MG63 (cell line): ENCODE data around the gene WFDC10B. TPM values are rescaled to one million over a fixed set of nuclear protein-coding genes. Genes with fewer than 3 reads are reported as not detected.
"Not testable (repeated sequence)": the region's sequence is repeated elsewhere in the genome, so short reads cannot be mapped to it uniquely, and the experiment has no call there.

Source experiments
- DNase-seq: peaks from one replicate; pipeline ENCODE4 v3.0.0-alpha.2; 2020
- H3K27me3 ChIP-seq: fragments of 250-450 bp; sonication (Bioruptor Pico); 2 replicates; pipeline ENCODE4 v1.5.1; 2020; ENCODE audit warnings: mild to moderate bottlenecking, moderate library complexity
- H3K36me3 ChIP-seq: fragments of 250-450 bp; sonication (Bioruptor Pico); 2 replicates; pipeline ENCODE4 v1.5.1; 2020; ENCODE audit warnings: mild to moderate bottlenecking, moderate library complexity
- H3K4me3 ChIP-seq: fragments of 250-450 bp; sonication (Bioruptor Pico); 2 replicates; pipeline ENCODE4 v1.5.1; 2020; ENCODE audit warnings: mild to moderate bottlenecking, moderate library complexity
- H3K9me3 ChIP-seq: fragments of 250-450 bp; sonication (Bioruptor Pico); 2 replicates; pipeline ENCODE4 v1.5.1; 2020; ENCODE audit warnings: mild to moderate bottlenecking, moderate library complexity
- total RNA-seq: library from RNA; depleted of rRNA; stranded (reverse); fragments of >200 nt; shearing (Covaris generic); gene quantifications from 2 replicates; pipeline ENCODE4 v1.2.3, GENCODE V29; 2014; ENCODE audit warnings: low replicate concordance; rRNA removed

WFDC10B gene
- total RNA-seq, 1 experiment from 2014 or later: not detected

DNA sequence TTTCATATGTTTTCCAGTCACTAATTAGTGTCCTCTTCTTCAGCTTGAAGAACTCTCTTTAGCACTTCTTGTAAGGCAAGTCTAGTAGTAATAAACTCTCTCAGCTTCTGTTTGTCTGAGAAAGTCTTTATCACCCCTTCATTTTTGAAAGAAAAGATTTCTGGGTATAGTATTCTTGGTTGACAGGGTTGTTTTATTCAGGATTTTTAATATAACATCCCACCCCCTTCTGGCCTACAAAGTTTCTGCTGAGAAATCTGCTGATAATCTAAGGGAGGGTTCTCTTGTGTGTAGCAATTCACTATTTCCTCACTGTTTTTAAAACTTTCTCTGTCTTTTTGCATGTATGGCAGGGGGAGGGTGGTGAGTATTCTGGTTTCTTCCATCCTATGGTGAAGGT lies 25.2 kb downstream of the WFDC10B start:
- peaks cover 2% of the 10 kb centered on the region; the same call in 1 of the 2 replicates for H3K9me3 ChIP-seq
- DNase-seq: no peak
- no peaks in the 10 kb centered on the region for H3K36me3 ChIP-seq
- H3K4me3 ChIP-seq: no peak overlapping the region
- H3K27me3 ChIP-seq: peaks cover 8% of the 10 kb centered on the region

DNA sequence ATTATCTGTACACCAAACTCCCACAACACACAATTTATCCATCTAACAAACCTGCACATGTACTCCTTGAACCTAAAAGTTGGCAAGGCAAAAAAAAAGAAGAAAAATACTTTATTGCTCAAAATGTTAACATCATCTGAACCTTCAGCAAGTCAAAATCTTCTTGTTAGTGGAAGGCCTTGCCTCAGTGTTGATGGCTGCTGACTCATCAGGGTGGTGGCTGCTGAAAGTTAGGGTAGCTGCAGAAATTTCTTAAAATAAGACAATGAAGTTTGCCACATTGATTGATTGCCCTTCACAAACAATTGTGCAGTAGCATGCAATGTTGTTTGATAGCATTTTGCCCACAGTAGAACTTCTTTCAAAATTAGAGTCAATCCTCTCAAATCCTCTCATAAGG lies 32.1 kb downstream of the WFDC10B start:
- no peaks in the 10 kb centered on the region; the same call in 1 of the 2 replicates for H3K9me3 ChIP-seq
- peaks cover 3% of the 10 kb centered on the region for H3K27me3 ChIP-seq
- no peak for DNase-seq
- no peak overlapping the region for H3K4me3 ChIP-seq
- H3K36me3 ChIP-seq: no peaks in the 10 kb centered on the region

DNA sequence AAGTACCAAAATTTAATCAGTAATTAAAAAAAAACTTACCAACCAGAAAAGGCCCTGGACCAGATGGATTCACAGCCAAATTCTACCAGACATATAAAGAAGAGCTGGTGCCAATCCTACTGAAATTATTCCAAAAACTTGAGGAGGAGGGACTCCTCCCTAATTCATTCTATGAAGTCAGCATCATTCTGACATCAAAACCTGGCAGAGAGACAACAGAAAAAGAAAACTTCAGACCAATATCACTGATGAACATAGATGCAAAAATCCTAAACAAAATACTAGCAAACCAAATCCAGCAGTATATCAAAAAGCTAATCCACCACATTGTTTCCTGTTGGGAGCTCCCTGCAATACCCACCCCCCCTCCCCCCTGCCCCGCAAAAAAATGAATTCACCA lies 34.7 kb downstream of the WFDC10B start, which contains the start of gene WFDC11:
Gene WFDC11, minus strand, starts transcription at position 101 of the 400 bp plus-strand sequence. CDS start 19,639 bp downstream, outside the sequence.
- no peaks in the 10 kb centered on the region for H3K36me3 ChIP-seq
- DNase-seq: no peak
- H3K27me3 ChIP-seq: peaks cover 2% of the 10 kb centered on the region
- H3K4me3 ChIP-seq: no peak within 1 kb of the TSS
- H3K9me3 ChIP-seq: no peaks in the 10 kb centered on the region

DNA sequence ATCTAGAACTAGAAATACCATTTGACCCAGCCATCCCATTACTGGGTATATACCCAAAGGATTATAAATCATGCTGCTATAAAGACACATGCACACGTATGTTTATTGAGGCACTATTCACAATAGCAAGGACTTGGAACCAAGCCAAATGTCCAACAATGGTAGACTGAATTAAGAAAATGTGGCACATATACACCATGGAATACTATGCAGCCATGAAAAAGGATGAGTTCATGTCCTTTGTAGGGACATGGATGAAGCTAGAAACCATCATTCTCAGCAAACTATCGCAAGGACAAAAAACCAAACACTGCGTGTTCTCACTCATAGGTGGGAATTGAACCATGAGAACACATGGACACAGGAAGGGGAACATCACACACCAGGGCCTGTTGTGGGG lies 47.8 kb downstream of the WFDC10B start:
- H3K36me3 ChIP-seq, DNase-seq, H3K27me3 ChIP-seq, H3K4me3 ChIP-seq, H3K9me3 ChIP-seq: not testable (repeated sequence)

DNA sequence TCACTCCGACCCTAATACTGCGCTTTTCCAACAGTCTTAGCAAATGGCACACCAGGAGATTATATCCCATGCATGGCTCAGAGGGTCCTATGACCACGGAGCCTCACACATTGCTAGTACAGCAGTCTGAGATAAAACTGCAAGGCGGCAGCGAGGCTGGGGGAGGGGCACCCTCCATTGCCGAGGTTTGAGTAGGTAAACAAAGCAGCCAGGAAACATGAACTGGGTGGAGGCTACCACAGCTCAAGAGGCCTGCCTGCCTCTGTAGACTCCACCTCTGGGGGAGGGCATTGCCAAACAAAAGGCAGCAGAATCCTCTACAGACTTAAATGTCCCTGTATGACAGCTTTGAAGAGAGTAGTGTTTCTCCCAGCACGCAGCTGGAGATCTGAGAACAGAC lies 53.1 kb downstream of the WFDC10B start:
- not testable (repeated sequence) for H3K36me3 ChIP-seq, DNase-seq, H3K27me3 ChIP-seq, H3K4me3 ChIP-seq, H3K9me3 ChIP-seq

DNA sequence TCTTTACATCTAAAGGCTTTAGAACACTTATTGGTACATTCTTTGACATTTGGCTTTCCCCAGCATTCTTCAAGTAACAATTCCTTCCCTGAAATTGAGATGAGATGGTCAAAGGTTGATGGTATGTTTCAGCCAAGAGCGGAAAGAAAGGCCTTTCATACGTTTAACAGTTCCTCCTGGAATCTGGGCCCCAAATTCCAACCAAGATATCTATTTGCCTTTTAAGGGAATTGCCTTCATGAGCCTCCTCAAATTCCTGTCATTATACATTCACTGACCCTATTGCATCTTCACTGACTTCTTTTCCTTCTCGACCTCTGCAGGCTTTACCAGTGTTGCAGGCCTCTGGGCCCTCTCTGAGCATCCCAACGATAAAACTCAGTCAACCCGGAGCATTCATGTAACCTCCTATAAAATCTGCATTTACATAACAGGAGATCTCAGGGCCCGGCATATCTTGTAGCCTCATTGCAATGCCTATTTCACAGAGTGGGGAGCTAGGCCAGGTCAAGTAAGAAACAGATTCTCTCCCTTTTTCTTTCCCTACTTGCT lies 55.4 kb downstream of the WFDC10B start:
- H3K9me3 ChIP-seq: no peaks in the 10 kb centered on the region
- no peak overlapping the region for H3K4me3 ChIP-seq
- H3K36me3 ChIP-seq: no peaks in the 10 kb centered on the region
- DNase-seq: no peak
- H3K27me3 ChIP-seq: no peaks in the 10 kb centered on the region; the same call in 1 of the 2 replicates

DNA sequence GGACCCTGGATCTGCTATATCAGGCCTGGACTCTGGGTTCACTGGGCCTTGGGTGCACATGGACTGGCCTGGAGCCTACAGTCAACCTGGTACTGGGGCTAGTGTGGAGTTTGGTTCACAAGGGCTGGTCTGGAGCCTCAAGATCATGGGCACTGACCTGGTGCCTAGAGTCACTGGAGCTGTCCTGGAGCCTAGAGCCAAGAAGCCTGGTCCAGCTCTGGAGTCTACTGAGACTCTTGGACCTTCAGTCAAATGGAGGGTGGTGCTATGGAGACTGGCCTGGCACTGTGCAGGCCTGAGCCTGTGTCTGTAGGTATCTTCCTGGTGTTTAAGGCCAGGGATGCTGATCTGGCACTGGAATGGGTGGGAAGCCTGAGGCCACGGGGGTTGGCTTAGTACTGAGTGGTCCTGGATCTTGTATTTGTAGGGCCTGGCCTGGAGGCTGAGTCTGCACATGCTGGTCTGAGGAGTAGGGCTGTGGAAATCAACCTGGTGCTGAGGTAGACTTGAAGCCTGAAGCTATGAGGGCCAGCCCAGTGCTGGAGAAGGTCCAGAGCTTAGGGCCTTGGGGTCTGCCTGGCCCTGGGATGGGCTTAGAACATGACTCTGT lies 57.3 kb downstream of the WFDC10B start:
- DNase-seq: no peak
- no peaks in the 10 kb centered on the region for H3K36me3 ChIP-seq
- peaks cover 2% of the 10 kb centered on the region; the same call in 1 of the 2 replicates for H3K9me3 ChIP-seq
- no peaks in the 10 kb centered on the region for H3K27me3 ChIP-seq
- H3K4me3 ChIP-seq: no peak overlapping the region

DNA sequence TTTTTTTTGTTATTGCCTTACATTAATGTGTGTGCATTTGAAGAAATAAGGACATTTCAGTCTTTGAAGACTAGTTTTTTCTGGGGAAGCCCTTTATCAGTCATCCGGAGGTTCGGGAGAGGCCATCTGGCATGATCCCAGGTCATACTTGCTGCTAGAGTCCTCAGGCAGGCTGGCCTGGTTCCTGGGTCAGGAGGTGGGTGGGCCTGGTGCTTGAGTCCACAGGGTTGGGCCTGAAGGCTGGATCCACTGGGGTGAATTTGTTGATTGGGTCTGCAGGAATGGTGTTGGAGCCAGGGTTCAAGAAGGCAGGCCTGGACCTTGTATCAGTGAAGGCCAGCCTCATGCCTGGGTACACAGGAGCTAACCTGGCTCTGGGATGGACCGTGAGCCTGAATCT lies 57.9 kb downstream of the WFDC10B start:
- no peak for DNase-seq
- Histone ChIP-seq H3K27me3 (0 out of 2 replicates have a peak, but pooled peaks cover 1% of the 10 kb centered on the region), H3K4me3 (no peak overlapping the region), H3K9me3 (peaks cover 3% of the 10 kb centered on the region; the same call in 1 of the 2 replicates), H3K36me3 (no peaks in the 10 kb centered on the region)

DNA sequence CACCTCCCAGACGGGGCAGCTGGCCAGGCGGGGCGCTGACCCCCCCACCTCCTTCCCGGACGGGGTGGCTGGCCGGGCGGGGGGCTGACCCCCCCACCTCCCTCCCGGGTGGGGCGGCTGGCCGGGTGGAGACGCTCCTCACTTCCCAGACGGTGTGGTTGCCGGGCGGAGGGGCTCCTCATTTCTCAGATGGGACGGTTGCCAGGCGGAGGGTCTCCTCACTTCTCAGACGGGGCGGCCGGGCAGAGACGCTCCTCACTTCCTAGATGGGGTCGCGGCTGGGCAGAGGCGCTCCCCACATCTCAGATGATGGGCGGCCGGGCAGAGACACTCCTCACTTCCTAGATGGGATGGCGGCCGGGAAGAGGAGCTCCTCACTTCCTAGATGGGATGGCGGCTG lies 59.0 kb downstream of the WFDC10B start:
- not testable (repeated sequence) for H3K9me3 ChIP-seq, H3K36me3 ChIP-seq, DNase-seq, H3K4me3 ChIP-seq, H3K27me3 ChIP-seq

DNA sequence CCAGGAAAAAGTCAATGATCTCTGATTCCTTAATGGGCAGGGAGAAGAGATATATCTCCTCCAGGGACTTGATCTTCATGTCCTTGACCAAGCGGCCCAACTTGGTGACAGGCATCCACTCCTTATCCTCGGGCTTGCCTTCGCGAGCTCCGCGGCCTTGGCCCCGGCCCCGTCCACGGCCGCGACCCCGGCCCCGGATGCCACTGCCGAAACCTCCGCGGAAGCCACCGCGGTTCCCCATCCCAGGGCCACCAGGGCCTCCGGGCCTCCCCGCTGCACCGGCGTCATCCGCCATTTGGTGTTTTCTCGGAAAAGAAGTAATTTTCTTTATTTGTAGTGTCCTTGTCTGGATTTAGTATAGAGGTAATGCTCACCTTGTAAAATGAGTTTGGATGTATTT lies 63.7 kb downstream of the WFDC10B start:
- not testable (repeated sequence) for DNase-seq, H3K9me3 ChIP-seq, H3K4me3 ChIP-seq, H3K27me3 ChIP-seq, H3K36me3 ChIP-seq

DNA sequence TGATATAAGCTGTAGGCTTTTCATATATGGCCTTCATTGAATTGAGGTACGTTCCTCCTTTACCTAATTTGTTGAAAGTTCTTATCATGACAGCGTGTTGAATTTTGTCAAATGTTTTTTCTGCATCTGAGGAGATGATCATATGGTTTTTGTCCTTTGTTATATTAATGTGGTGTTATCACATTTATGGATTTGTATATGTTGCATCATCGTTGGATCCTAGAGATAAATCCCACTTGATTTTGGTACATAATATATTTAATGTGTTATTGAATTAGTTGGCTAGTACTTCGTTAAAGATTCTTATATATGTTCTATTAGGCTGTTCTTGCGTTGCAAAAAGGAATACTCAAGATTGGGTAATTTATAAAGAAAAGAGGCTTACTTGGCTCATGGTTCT lies 65.1 kb downstream of the WFDC10B start:
- Histone ChIP-seq H3K27me3 (peaks cover 6% of the 10 kb centered on the region; the same call in 1 of the 2 replicates), H3K9me3 (peaks cover 3% of the 10 kb centered on the region; the same call in 1 of the 2 replicates), H3K4me3 (no peak overlapping the region), H3K36me3 (no peaks in the 10 kb centered on the region)
- no peak for DNase-seq

DNA sequence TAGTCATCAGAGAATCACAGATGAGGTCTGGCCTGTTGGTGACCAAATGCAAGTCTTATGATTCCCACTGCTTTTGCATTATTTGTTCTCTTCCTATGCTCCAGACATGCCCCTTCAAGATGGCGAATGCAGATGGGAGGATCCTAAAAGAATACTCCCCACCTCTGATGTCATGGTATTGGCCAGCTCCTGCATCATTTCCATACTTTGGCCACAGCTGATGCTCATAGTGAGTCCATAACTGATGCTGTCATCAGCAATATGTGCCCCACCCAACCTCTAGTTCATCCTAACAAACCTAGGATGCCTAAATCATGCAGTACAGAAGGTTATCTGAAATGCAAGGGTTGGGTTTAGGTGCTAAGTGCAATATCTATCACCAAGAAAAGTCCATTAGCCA lies 68.3 kb downstream of the WFDC10B start:
- no peaks in the 10 kb centered on the region for H3K36me3 ChIP-seq
- H3K9me3 ChIP-seq: no peaks in the 10 kb centered on the region
- H3K27me3 ChIP-seq: peaks cover 9% of the 10 kb centered on the region
- no peak for DNase-seq
- H3K4me3 ChIP-seq: no peak overlapping the region

Other genes with a start within 250 kb of the WFDC10B start
- gene WFDC2, start 235.3 kb downstream of the WFDC10B start, total RNA-seq: not detected in 2 replicates
- not detected in 2 replicates for gene SPINT3, start 189.4 kb downstream of the WFDC10B start, total RNA-seq
- gene WFDC6, start 165.5 kb downstream of the WFDC10B start, total RNA-seq: not detected in 2 replicates
- gene EPPIN, start 157.6 kb downstream of the WFDC10B start, total RNA-seq: not detected in 2 replicates
- not detected in 2 replicates for gene WFDC8, start 125.7 kb downstream of the WFDC10B start, total RNA-seq
- gene WFDC10A, start 75.3 kb downstream of the WFDC10B start, total RNA-seq: not detected in 2 replicates
- not detected in 2 replicates for gene WFDC9, start 73.7 kb downstream of the WFDC10B start, total RNA-seq
- not detected in 2 replicates for gene WFDC11, start 34.8 kb downstream of the WFDC10B start, total RNA-seq
- gene WFDC13, start 3.0 kb downstream of the WFDC10B start, total RNA-seq: not detected in 2 replicates
- gene SPINT4, start 17.3 kb upstream of the WFDC10B start, total RNA-seq: not detected in 2 replicates
- 0.59 TPM in 1 of 2 replicates, not detected in the other for gene WFDC3, start 86.9 kb upstream of the WFDC10B start, total RNA-seq
- 50.3 and 70.0 TPM in 2 replicates for gene DNTTIP1, start 86.9 kb upstream of the WFDC10B start, total RNA-seq
- gene UBE2C, start 107.6 kb upstream of the WFDC10B start, total RNA-seq: 69.5 and 72.7 TPM in 2 replicates
- not detected in 2 replicates for gene TNNC2, start 122.3 kb upstream of the WFDC10B start, total RNA-seq
- gene SNX21, start 128.8 kb upstream of the WFDC10B start, total RNA-seq: 55.6 and 74.9 TPM in 2 replicates
- gene ACOT8, start 152.4 kb upstream of the WFDC10B start, total RNA-seq: 39.6 and 46.9 TPM in 2 replicates
- 8.4 and 14.2 TPM in 2 replicates for gene ZSWIM3, start 152.6 kb upstream of the WFDC10B start, total RNA-seq
- gene ZSWIM1, start 176.2 kb upstream of the WFDC10B start, total RNA-seq: 5.7 and 8.5 TPM in 2 replicates
- not detected in 2 replicates for gene SPATA25, start 182.6 kb upstream of the WFDC10B start, total RNA-seq
- 0.39 TPM in 1 of 2 replicates, not detected in the other for gene NEURL2, start 186.2 kb upstream of the WFDC10B start, total RNA-seq
- 17.8 and 27.9 TPM in 2 replicates for gene CTSA, start 186.3 kb upstream of the WFDC10B start, total RNA-seq
- 46.8 and 70.1 TPM in 2 replicates for gene PLTP, start 207.1 kb upstream of the WFDC10B start, total RNA-seq
- gene PCIF1, start 229.7 kb upstream of the WFDC10B start, total RNA-seq: 10.5 and 12.1 TPM in 2 replicates